Dendritic cell treated with granulocyte-macrophage colony-stimulating factor and Interleukin-4, amounts not matched to agents 40 ng/mL and 50 ng/mL, for 4 days (primary cell): ENCODE measurements around the gene MRPL34.

Experiments used
- H3K27ac Mint-ChIP-seq: one replicate; pipeline ENCODE4 v1.8.0; 2022; ENCODE audit warnings: mild to moderate bottlenecking, mixed read lengths
- H3K27me3 Mint-ChIP-seq: one replicate; pipeline ENCODE4 v1.8.0; 2022; ENCODE audit warnings: mild to moderate bottlenecking, mixed read lengths
- H3K36me3 Mint-ChIP-seq: one replicate; pipeline ENCODE4 v1.8.0; 2022; ENCODE audit warnings: low read depth, mixed read lengths
- H3K4me1 Mint-ChIP-seq: one replicate; pipeline ENCODE4 v1.8.0; 2022; ENCODE audit warnings: low read depth, mixed read lengths
- H3K4me3 Mint-ChIP-seq: one replicate; pipeline ENCODE4 v1.8.0; 2022; ENCODE audit warnings: mild to moderate bottlenecking, moderate library complexity, mixed read lengths
- H3K9me3 Mint-ChIP-seq: one replicate; pipeline ENCODE4 v1.8.0; 2022; ENCODE audit warnings: mixed read lengths
- intact Hi-C: fragments of 100-400 bp; cut with micrococcal nuclease; formaldehyde crosslinking; loops from one replicate; pipeline ENCODE4 v1.15.0; 2022

Gene MRPL34

DNA sequence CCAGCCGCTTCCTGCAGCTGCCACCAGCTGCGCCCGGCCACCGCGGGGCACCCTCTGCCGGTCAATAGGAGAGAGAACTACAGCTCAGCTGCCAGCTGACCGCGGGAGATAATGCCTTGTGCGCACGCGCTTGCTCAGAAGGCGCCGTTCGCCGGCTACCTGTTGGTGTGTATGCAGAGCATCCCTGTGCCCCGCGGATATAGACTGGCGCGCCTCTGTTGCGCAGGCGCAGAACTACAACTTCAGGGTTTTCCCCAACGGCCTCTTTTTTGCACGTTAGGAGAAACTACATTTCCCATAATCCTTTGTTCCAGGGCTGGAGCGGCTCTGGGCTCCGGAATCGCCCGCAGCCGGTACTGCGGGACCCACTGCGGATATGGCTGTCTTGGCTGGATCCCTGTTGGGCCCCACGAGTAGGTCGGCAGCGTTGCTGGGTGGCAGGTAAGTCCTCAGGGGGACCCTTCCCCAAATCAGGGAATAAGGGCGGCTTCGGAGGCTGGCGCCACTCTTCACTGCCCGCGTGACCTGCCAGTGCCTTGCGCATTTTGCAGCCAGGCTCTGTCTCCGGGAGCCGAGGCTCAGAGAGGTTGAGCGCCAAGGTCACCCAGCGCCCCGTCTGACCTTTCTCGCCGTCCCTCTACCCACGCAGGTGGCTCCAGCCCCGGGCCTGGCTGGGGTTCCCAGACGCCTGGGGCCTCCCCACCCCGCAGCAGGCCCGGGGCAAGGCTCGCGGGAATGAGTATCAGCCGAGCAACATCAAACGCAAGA, at the start of gene MRPL34:
Gene MRPL34 (plus strand): TSS at position 356 of the 768 bp plus-strand sequence. CDS start 21 bp downstream, at position 377.
- Mint-ChIP-seq H3K27ac (peak within 1 kb of the TSS; percentile 92), H3K36me3 (peaks cover 40% of the 10 kb centered on the region)

DNA sequence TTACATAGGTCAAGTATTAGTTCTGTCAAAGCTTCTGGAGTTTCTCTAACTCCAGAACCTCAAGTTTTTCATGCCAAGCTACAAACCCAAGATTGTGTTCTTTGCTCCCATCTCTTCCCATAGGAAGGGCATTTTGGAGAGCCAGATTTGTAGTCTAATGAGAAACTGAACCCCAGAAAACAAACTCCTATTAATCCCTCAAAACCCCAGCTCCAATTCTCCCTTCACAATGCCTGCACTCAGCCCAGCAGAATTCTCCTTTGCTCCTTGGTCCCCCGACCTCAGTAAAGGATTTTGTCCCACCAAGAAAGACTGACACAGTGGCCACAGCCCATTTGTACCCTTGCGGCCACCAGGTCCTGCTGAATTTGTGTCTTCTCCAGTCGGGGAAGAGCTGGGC, 49.5 kb upstream of the MRPL34 start:
- peaks cover 14% of the 10 kb centered on the region for H3K27me3 Mint-ChIP-seq
- H3K9me3 Mint-ChIP-seq, result no peaks in the 10 kb centered on the region
- intact Hi-C loops, result no loop called here
- H3K27ac Mint-ChIP-seq, result no peak overlapping the region
- no peaks in the 10 kb centered on the region for H3K36me3 Mint-ChIP-seq
- peaks cover 7% of the 10 kb centered on the region for H3K4me1 Mint-ChIP-seq
- no peak overlapping the region for H3K4me3 Mint-ChIP-seq

More for the DNA sequence above, at the start of gene MRPL34:
- Mint-ChIP-seq H3K9me3 (no peaks in the 10 kb centered on the region), H3K4me1 (peaks cover 60% of the 10 kb centered on the region), H3K4me3 (peak within 1 kb of the TSS; percentile 85), H3K27me3 (no peaks in the 10 kb centered on the region)
- intact Hi-C loops, result loop anchor here (1.0 kb wide), 2 partner anchors 13 to 38 kb away; partner anchors contain the start of gene BABAM1

DNA sequence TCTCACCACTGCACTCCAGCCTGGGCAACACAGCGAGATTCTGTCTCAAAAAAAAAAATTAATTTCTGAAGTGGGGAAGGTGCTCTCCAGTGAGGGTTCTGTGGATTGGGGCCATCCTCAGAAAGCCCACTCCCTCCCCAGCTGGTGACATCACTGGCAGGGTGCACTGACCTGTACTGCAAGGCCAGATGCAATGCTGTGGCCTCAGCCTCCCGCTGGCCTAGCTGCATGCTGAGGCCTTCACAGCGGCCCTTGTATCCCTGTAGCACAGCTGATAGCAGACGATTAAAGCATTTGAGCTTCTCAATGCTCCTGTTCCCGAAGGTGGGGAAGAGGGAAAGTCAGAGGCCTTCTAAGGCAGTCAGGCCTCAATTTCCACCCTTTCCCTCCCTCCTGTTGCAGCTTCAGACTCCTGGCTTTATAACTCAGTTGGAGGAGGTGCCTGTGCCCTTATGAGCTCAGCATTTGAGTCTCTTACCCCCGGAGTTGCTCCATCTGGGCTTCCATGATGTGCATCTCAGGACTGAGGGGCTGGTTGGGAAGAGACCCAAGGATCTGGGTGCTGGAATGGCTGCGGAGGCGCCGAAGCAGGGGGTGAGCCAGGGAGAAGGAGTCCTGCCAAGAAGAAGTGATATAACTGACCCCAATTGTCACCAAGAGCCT, 46.4 kb upstream of the MRPL34 start:
- Mint-ChIP-seq H3K4me1 (peaks cover 7% of the 10 kb centered on the region), H3K36me3 (no peaks in the 10 kb centered on the region), H3K9me3 (no peaks in the 10 kb centered on the region), H3K27ac (no peak overlapping the region), H3K27me3 (peaks cover 19% of the 10 kb centered on the region), H3K4me3 (no peak overlapping the region)
- intact Hi-C loops, result no loop called here

DNA sequence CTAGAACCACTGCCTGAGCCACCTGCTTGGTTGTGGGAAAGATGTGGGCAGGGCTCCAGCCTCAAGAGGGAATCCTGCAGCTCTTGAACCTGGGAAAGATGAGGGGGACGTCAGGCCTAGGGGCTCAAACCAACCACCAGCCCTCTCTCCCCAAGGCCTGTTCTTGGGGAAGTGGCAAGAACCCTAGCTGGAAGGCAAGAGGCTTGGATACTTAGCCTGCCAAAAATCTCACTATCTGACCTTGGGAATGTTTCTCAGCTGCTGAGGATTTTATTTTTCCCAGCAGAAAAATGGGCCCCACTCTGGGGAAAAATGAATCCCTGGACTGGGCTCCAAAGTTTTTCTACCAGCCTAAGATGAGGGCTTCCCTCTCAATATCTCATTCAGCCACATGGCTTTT, 45.7 kb upstream of the MRPL34 start:
- Mint-ChIP-seq H3K9me3 (no peaks in the 10 kb centered on the region), H3K4me3 (no peak overlapping the region), H3K27ac (no peak overlapping the region), H3K27me3 (peaks cover 19% of the 10 kb centered on the region), H3K36me3 (no peaks in the 10 kb centered on the region), H3K4me1 (peaks cover 7% of the 10 kb centered on the region)
- intact Hi-C loops, result loop anchor here (2.0 kb wide), 1 partner anchor 23 kb away; no protein-coding TSS in a partner anchor

DNA sequence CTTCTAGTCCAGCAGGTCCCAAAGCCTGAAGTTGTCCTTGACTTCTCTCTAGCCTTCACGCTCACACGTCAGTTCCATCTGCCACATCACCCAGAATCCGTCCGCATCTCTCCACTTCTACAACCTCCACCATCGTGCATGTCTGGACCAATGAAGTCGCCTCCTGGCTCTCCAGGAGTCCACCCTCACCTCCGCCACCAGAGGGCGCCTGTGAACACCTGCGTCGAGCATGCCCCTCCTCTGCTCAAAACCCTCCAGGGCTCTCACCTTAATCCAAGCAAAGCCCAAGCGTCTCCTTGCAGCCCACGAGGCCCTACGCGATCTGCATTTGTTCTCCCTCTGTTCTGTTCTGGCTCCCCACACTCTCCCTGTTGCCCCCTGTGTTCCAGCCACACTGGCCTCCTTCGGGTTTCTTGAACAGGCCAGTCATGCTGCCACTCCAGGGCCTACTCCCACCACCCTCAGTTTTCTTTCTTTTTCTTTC, 44.8 kb upstream of the MRPL34 start:
- Mint-ChIP-seq H3K27me3 (peaks cover 16% of the 10 kb centered on the region), H3K9me3 (no peaks in the 10 kb centered on the region), H3K4me1 (peaks cover 7% of the 10 kb centered on the region), H3K36me3 (no peaks in the 10 kb centered on the region), H3K27ac (no peak overlapping the region), H3K4me3 (no peak overlapping the region)
- intact Hi-C loops, result loop anchor here (2.0 kb wide), 1 partner anchor 22 kb away; no protein-coding TSS in a partner anchor

DNA sequence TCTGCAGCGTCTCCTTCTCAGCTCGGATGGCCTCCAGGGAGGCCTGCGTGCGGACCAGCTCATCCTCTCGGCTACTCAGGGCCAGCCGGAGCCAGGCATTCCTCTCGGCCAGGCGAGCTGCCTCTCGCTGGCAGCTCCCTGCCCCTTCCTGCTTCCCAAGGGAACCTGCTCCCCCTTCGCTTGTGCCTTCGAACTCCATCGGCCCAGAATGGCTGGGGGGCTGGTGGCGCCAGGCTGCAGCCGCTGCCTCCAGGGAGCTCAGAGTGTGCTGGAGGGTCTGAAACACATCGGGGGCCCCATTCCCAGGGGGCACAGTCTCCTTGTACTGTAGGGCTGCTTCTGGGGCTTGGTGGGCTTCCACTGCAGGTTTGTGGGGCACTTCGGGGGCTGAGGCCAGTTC, 43.1 kb upstream of the MRPL34 start:
- Mint-ChIP-seq H3K9me3 (no peaks in the 10 kb centered on the region), H3K27me3 (peaks cover 11% of the 10 kb centered on the region), H3K4me3 (no peak overlapping the region), H3K27ac (no peak overlapping the region), H3K4me1 (peaks cover 14% of the 10 kb centered on the region), H3K36me3 (no peaks in the 10 kb centered on the region)
- intact Hi-C loops, result no loop called here

DNA sequence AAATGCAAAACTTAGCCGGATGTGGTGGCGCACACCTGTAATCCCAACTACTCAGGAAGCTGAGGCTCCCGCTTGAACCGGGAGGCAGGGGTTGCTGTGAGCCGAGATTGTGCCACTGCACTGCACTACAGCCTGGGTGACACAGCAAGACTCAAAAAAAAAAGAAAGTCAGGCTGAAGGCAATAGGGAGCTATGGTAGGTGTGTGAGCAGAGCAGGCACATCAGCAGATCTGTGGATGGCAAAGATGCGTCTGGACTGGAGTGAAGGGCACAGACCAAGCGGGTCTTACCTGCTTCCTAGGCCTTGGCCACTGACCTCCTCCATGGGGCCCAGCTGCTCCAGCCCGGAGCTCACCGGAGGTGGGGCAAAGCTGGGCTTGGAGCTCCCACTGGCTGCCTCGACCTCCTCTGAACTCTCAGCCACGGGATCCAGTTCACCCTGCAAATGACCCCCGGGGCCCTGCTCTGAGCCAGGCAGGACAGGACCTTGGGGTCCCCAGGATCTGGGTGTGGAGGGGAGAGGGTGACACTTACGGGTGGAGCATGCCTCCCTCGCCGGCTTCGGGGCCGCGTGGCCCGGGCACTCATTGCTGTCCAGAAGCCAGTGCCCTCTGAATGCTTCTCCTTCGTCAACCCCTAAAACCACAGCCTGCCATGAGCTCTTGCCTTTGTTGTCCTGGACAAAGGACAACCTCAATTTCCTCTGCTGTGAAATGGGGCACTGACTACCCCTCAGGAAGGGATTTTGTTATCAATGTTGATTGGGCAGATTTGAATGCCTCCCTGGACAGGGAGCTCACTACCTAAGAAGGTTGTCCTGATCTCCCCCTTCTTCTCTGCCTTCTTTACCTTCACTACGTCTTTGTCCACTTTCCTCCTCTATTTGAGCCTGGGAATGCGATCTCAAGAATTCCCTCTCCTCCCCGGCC, 41.7 kb upstream of the MRPL34 start:
- Mint-ChIP-seq H3K27me3 (peaks cover 8% of the 10 kb centered on the region), H3K27ac (no peak overlapping the region), H3K4me3 (no peak overlapping the region), H3K36me3 (peaks cover 7% of the 10 kb centered on the region), H3K4me1 (peaks cover 27% of the 10 kb centered on the region), H3K9me3 (no peaks in the 10 kb centered on the region)
- intact Hi-C loops, result no loop called here

DNA sequence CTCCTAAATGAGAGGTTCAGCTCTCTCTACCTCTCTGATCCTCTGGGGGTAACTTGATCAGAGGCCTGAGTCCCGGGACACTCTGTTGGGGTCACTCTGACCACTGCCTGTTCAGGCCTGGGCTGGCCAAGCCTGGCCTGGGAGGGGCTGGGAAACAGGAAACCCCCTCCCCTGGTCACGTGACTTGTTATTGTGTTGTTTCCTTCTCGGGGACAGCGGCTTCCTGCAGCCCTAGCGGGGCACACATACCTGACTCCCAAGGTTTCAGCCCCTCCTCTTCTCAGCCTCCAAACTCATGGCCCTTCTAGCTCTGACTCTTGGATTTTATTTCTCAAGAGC, 41.1 kb upstream of the MRPL34 start, which contains the start of gene USHBP1:
Gene USHBP1 (minus strand): TSS at position 105 of the 339 bp plus-strand sequence. CDS start 446 bp downstream, outside the sequence.
- peaks cover 28% of the 10 kb centered on the region for H3K4me1 Mint-ChIP-seq
- no peak within 1 kb of the TSS for H3K27ac Mint-ChIP-seq
- intact Hi-C loops, result no loop called here
- H3K9me3 Mint-ChIP-seq, result no peaks in the 10 kb centered on the region
- peaks cover 8% of the 10 kb centered on the region for H3K27me3 Mint-ChIP-seq
- no peak within 1 kb of the TSS for H3K4me3 Mint-ChIP-seq
- peaks cover 13% of the 10 kb centered on the region for H3K36me3 Mint-ChIP-seq

DNA sequence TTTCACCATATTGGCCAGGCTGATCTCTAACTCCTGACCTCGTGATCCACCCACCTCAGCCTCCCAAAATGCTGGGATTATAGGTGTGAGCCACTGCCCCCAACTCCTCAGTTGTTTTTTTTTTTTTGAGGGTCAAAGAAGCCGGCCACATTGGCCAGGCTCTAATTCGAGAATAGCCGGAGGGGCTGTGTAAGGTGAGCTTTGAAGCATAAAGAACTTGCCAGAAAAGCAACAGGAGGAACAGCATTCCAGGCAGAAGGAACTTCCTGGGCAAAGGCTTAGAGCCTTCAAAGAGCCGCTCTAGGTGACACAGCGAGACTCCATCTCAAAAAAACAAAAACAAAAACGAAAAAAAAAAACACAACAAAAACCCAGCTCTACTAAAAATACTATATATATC, 39.6 kb upstream of the MRPL34 start:
- H3K4me3 Mint-ChIP-seq, result no peak overlapping the region
- peak overlapping the region; percentile 84 for H3K27ac Mint-ChIP-seq
- H3K27me3 Mint-ChIP-seq, result peaks cover 5% of the 10 kb centered on the region
- H3K36me3 Mint-ChIP-seq, result peaks cover 28% of the 10 kb centered on the region
- intact Hi-C loops, result loop anchor here (2.0 kb wide), 1 partner anchor 51 kb away; the partner anchor contains the start of gene USE1
- peaks cover 22% of the 10 kb centered on the region for H3K4me1 Mint-ChIP-seq
- H3K9me3 Mint-ChIP-seq, result no peaks in the 10 kb centered on the region

DNA sequence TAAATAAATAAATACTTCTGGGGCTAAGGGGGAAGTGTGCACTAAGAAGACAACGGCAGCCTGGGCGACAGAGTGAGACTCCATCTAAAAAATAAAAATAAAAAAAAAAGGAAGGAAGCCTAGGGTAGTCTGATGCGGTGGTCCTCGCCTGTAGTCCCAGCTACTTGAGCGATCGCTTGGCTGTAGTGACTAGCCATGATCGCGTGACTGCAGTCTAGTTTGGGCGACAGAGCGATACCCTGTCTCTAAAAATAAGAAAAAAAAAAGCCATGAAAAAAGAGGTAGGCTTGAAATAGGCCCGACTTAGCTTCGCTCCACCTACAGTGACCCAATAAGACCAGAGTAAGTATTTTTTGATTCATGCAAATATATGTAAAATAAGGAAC, 39.1 kb upstream of the MRPL34 start:
- peak overlapping the region; percentile 80 for H3K4me3 Mint-ChIP-seq
- intact Hi-C loops, result loop anchor here (2.0 kb wide), 1 partner anchor 52 kb away; the partner anchor contains the start of gene USE1
- H3K27ac Mint-ChIP-seq, result peak overlapping the region; percentile 84
- H3K9me3 Mint-ChIP-seq, result no peaks in the 10 kb centered on the region
- peaks cover 5% of the 10 kb centered on the region for H3K27me3 Mint-ChIP-seq
- peaks cover 33% of the 10 kb centered on the region for H3K36me3 Mint-ChIP-seq
- H3K4me1 Mint-ChIP-seq, result peaks cover 21% of the 10 kb centered on the region

DNA sequence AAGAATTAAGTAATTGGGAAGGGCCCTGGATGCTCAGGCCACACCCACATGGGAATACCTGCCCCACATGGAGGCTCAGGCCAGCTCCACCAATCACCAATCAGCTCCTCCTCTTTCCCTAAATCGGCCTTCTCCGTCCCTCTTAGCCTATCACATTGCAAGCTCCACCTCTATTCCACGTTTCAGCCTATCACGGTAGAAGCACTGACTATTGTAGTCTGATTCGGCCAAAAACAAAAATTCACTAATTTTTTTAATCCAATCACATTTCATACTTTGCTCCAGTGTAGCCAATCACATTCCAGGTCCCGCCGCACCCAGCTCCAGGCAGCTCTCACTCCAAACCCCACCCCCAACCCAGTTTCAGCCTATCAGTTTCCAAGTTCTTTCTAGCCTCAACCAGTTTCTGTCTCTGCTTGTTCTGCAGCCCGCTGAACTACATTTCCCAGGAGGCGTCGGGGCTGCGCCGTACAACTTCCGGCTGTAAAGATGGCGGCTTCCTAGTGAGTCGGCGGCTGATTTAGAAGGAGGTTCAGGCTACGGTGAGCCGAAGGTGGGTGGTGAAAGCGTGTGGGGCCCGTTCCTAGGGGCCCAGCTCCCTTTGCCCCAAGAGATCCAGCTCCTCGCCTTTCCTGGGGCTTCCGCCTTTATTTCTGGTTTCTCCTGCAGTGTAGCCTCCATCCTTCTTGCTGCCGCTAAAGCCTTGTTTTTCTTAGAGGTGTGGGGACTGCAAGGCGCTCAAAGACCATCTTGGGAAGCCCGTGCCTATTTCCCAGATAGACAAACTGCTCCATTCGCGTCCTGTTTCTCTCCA, 38.5 kb upstream of the MRPL34 start, which contains the start of gene BABAM1:
Gene BABAM1 (plus strand): TSS at position 469 of the 814 bp plus-strand sequence. CDS start 1,364 bp downstream, outside the sequence.
- Mint-ChIP-seq H3K36me3 (peaks cover 39% of the 10 kb centered on the region), H3K27ac (peak within 1 kb of the TSS; percentile 84), H3K9me3 (no peaks in the 10 kb centered on the region), H3K4me1 (peaks cover 21% of the 10 kb centered on the region), H3K4me3 (peak within 1 kb of the TSS; percentile 80), H3K27me3 (peaks cover 5% of the 10 kb centered on the region)
- intact Hi-C loops, result loop anchor here (1.0 to 2.0 kb wide), 2 partner anchors 38 to 52 kb away; partner anchors contain the start of genes MRPL34 and USE1

DNA sequence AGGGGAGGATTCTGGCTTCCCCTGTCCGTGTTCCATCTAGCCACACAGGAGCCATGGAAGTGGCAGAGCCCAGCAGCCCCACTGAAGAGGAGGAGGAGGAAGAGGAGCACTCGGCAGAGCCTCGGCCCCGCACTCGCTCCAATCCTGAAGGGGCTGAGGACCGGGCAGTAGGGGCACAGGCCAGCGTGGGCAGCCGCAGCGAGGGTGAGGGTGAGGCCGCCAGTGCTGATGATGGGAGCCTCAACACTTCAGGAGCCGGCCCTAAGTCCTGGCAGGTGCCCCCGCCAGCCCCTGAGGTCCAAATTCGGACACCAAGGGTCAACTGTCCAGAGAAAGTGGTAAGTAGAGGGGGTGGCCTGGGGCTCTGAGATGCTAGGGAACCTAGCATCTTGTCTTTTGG, 36.9 kb upstream of the MRPL34 start:
- H3K4me3 Mint-ChIP-seq, result peak overlapping the region; percentile 80
- intact Hi-C loops, result no loop called here

More for the DNA sequence above, 36.9 kb upstream of the MRPL34 start:
- H3K4me1 Mint-ChIP-seq, result peaks cover 21% of the 10 kb centered on the region
- H3K27me3 Mint-ChIP-seq, result no peaks in the 10 kb centered on the region
- H3K36me3 Mint-ChIP-seq, result peaks cover 51% of the 10 kb centered on the region
- no peak overlapping the region for H3K27ac Mint-ChIP-seq
- no peaks in the 10 kb centered on the region for H3K9me3 Mint-ChIP-seq
